Measurements from ENCODE around the gene CDC40.
"Not testable (repeated sequence)": the region's sequence is repeated elsewhere in the genome, so short reads cannot be mapped to it uniquely, and the experiment has no call there.

CDC40 gene

GRCh38 chr6:110232450-110232849 is 52.2 kb downstream of the CDC40 start:
- no peaks in the 10 kb centered on the region for H3K4me1 Mint-ChIP-seq
- no peak overlapping the region for H3K4me3 Mint-ChIP-seq
- H3K27ac Mint-ChIP-seq: no peak overlapping the region
- no peaks in the 10 kb centered on the region for H3K27me3 Mint-ChIP-seq (ENCODE audit: low read depth)
- peaks cover 32% of the 10 kb centered on the region for H3K36me3 Mint-ChIP-seq (ENCODE audit: low read depth)
- H3K9me3 Mint-ChIP-seq: no peaks in the 10 kb centered on the region
- TF ChIP-seq CTCF (IDR thresholded peaks at IDR 0.05; ENCODE audit: unreplicated experiment in 3 of 3): no peak

GRCh38 chr6:110233770-110234374 is 53.6 kb downstream of the CDC40 start:
- TF ChIP-seq CTCF (IDR thresholded peaks at IDR 0.05; ENCODE audit: unreplicated experiment in 3 of 3): no peak
- no peaks in the 10 kb centered on the region for H3K4me1 Mint-ChIP-seq
- H3K9me3 Mint-ChIP-seq: no peaks in the 10 kb centered on the region
- no peak overlapping the region for H3K27ac Mint-ChIP-seq
- no peak overlapping the region for H3K4me3 Mint-ChIP-seq
- peaks cover 31% of the 10 kb centered on the region for H3K36me3 Mint-ChIP-seq (ENCODE audit: low read depth)
- no peaks in the 10 kb centered on the region for H3K27me3 Mint-ChIP-seq (ENCODE audit: low read depth)

- not testable (repeated sequence) for H3K4me1 Mint-ChIP-seq; H3K4me3 Mint-ChIP-seq; H3K27ac Mint-ChIP-seq; H3K27me3 Mint-ChIP-seq (ENCODE audit: low read depth); H3K9me3 Mint-ChIP-seq
- H3K36me3 Mint-ChIP-seq (ENCODE audit: low read depth): peaks cover 27% of the 10 kb centered on the region
These were observed 55.8 kb downstream of the CDC40 start for GRCh38 chr6:110236007-110236406.

GRCh38 chr6:110239526-110240274 is 59.5 kb downstream of the CDC40 start:
- Mint-ChIP-seq H3K36me3 (ENCODE audit: low read depth) (peaks cover 30% of the 10 kb centered on the region), H3K4me3 (no peak overlapping the region), H3K27me3 (ENCODE audit: low read depth) (no peaks in the 10 kb centered on the region), H3K4me1 (no peaks in the 10 kb centered on the region), H3K27ac (no peak overlapping the region), H3K9me3 (no peaks in the 10 kb centered on the region)
- TF ChIP-seq CTCF (IDR thresholded peaks at IDR 0.05; ENCODE audit: unreplicated experiment in 3 of 3): no peak

- H3K4me1 Mint-ChIP-seq; H3K27me3 Mint-ChIP-seq (ENCODE audit: low read depth); H3K27ac Mint-ChIP-seq; H3K4me3 Mint-ChIP-seq; H3K9me3 Mint-ChIP-seq: not testable (repeated sequence)
- peaks cover 11% of the 10 kb centered on the region for H3K36me3 Mint-ChIP-seq (ENCODE audit: low read depth)
These were observed 64.4 kb downstream of the CDC40 start for GRCh38 chr6:110244621-110245020.

- H3K9me3 Mint-ChIP-seq: no peaks in the 10 kb centered on the region
- H3K27me3 Mint-ChIP-seq (ENCODE audit: low read depth): no peaks in the 10 kb centered on the region
- TF ChIP-seq CTCF (IDR thresholded peaks at IDR 0.05; ENCODE audit: unreplicated experiment in 3 of 3): no peak
- H3K27ac Mint-ChIP-seq: no peak overlapping the region
- H3K36me3 Mint-ChIP-seq (ENCODE audit: low read depth): peaks cover 11% of the 10 kb centered on the region
- H3K4me1 Mint-ChIP-seq: no peaks in the 10 kb centered on the region
- no peak overlapping the region for H3K4me3 Mint-ChIP-seq
These were observed 66.2 kb downstream of the CDC40 start for GRCh38 chr6:110246378-110246777.
